HG02852 (cell line): Measurements from ENCODE around the gene SIL1.

Experiments
- ATAC-seq: cut with Tn5 transposase; IDR thresholded peaks from one replicate; pipeline ENCODE4 v1.9.1; 2021; ENCODE audit warnings: mild to moderate bottlenecking, moderate library complexity; ENCODE audit not compliant: unreplicated experiment

Gene SIL1

DNA sequence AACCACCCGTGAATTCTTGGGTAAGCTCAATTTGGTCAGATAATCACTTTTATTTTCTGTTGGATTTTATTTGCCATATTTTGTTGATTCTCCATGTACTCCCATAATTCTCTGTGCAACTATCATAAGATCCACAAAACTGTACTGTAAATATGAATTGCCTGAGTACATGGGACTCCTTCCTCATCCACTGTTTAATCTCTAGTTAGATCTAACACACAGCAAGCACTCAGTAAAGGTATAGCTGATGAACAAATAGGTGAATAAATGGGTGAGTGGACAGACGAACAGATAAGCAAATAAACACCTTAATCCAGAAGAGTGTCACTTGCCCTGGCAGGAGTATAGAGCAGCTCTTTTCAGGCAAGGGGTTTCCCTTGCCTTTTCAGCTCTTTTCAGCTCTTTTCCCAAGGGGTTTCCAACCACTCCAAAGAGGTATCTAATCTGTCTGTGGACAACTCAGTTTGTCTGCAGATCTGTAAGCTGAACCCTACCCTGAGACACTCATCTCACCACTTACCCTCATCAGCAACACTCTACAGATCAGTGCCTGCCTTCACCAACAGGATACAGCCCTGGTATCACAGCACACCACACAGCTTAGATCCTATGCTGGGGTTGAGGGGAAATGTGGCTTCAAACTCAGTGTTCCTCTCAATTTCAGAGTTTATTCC is 51.2 kb downstream of the SIL1 start:
- no peak for ATAC-seq

- no peak for ATAC-seq
Observed at GRCh38 chr5:139141446-139142204, 56.5 kb downstream of the SIL1 start.

DNA sequence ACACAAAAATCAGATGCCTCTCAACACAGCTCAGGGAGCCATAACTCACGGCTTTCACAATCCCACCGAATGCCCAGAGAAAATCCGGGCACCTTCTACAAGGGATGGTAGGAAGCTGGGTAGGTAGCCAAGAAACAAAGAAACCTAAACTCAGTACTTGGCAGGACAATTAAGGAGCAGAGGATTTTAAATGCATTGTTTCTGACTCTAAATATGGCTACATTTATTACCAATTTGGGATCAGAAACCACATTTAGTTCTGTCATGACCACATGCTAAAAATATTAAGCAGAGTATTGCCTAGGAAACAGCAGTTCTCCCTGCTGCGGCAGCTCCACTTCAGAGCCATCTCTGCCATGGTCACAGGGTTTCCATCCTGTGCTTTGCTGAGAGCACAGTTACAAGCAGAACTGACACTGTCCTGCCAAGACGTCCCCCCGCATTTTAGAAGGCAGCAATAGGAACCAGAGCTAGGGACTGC is 57.5 kb downstream of the SIL1 start:
- ATAC-seq = no peak

- no peak for ATAC-seq
Observed at GRCh38 chr5:139138809-139139208, 59.4 kb downstream of the SIL1 start.

- no peak for ATAC-seq
Observed at GRCh38 chr5:139138109-139138508, 60.1 kb downstream of the SIL1 start.

DNA sequence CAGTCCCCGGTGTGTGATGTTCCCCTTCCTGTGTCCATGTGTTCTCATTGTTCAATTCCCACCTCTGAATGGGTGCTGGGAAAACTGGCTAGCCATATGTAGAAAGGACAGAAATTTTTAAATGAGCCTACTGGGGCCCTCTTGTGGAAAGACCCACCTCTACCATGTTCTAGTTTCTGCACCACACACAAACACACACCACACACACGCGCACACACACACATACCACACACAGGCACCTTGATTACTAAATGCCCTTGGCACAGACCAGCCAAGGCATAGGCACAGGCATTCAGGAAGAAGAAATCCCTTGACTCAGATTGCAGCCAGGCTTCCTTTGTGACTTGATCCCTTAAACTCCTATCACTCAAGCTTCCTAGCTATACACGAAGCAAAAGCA is 60.5 kb downstream of the SIL1 start:
- no peak for ATAC-seq

- no peak for ATAC-seq
Observed at GRCh38 chr5:139134906-139135305, 63.3 kb downstream of the SIL1 start.

- no peak for ATAC-seq
Observed at GRCh38 chr5:139133282-139133681, 64.9 kb downstream of the SIL1 start.

DNA sequence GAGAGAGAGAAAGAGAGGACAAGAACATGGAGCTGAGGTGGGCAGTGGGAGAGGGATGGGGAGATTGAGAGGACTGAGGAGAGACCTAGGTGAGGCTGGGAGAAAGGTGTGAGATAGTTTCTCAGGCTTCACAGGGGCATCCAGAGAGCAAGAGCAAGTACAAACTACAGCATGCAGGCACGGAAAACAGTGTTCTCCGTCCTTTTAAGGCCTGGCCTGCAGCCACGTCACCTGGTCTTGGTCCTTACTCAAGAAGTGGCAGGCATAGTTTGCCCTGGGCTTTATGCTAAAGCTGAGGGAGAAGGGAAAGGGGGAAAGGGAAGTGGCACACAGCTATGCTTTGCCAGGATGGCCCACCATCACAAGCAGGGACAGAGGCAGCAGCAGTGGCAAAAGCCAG is 65.7 kb downstream of the SIL1 start:
- no peak for ATAC-seq

DNA sequence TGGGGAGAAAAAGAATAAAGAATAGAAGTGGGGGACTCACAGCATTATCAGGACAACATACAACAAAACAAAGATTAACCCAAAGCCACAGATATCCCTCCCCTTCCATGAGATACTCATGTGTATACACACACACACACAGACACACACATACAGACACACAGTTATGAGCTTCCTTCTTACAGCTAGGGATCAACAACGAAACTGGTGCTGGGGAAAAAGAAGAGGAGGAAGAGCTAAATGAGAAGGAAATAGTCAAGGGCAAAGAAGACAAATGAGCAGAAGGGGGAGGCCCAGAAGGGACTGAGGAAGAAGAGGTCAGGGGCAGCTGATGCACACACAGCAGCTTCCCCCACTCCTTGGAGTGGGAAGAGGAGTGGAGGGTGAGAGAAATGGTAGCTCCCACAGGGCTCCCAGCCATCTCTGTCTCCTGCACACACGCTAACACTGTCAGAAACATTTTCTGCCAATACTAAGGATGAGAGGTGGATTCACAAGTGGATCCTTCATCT is 66.2 kb downstream of the SIL1 start:
- no peak for ATAC-seq

GRCh38 chr5:139131465-139131864 is 66.7 kb downstream of the SIL1 start:
- ATAC-seq = no peak

DNA sequence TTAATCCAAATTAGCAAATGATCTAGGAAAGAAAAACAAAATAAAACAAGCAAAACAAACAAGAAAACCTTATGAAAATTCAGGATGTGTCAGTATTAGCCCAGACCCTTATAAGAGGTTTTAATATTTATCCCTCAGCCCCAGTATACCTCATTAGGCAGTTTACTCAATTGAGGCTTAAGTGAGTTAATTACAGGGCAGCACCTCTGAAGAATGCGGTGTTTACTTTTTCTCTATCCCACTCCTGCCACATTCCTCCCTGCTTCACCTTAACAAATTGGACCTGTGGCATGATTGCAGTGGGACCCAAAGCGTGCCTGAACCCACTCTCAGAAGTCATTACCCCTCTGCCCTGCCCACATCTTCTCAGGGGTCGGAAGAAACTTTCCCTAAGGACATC is 67.1 kb downstream of the SIL1 start:
- ATAC-seq = no peak

GRCh38 chr5:139130214-139130613 is 68.0 kb downstream of the SIL1 start:
- ATAC-seq = no peak

DNA sequence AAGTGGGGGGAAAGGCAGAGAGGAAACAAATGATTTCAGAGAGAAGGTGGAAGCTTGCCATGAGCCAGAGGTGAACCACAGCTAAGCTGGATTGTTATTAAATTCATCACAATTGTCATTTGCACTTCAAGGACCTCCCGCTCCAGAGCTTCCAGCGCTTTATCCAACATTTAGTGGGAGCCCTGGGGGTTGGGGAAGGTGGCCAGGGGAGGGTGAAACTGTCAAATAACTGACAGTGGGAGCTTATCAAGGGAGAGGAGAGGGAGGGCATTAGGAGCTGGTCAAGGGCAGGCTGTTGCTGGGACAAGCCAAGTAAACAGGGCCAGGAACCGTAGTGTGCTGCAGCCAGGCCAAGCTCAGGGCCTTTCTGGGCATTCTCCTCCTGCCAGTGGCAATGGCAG is 71.5 kb downstream of the SIL1 start:
- no peak for ATAC-seq

DNA sequence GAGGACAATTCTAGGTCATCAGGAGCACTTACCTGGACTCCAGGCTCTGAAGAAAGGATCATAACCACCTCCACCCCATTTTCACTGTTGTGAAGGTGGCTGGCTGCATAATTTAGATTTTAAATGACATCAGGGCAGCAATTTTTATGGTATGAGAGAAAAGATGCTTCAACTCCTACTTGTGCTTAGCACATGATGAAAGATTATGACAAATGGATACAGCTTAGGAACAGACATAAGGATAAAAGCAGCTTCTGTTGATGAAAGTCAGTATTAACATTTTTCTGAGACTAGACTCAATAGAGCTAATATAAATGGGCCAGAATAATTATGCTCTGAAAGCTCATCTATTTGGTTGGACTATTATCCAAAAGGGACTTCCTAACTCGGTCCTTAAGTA is 72.2 kb downstream of the SIL1 start:
- ATAC-seq = no peak

DNA sequence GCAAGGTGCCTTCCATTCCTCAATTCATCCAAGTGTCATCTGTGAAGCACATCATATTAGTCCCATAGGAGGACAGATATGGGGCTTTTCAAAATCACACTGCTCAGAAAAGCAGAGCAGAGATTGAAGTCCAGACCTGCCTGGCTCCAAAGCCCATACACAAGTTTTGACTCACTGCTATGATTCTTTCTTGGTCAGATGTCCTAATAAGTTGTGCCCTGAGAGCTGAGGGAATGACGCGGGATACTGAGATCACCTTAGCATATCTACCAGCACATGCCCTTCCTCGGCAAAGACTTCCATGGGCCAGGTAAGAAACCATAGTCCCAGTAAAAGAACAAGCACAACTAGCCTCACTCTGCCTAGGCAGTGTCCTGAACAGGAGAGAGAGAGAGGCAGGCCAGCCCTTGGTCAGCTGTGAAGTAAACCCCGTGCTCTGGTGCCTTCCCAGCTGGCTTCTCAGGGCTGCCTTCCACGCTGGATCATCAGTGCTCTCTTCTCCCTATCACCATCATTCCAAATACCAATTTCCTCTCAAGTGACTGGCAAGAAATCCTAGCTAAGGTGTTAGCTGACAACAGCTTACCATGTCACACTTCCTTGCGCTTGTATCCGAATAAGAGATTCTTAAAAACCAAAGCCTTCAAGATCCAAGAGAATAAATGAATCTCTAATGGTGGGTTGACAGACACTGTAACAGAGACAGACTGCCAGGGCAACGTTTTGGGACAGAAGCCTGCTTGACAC is 73.2 kb downstream of the SIL1 start:
- no peak for ATAC-seq

DNA sequence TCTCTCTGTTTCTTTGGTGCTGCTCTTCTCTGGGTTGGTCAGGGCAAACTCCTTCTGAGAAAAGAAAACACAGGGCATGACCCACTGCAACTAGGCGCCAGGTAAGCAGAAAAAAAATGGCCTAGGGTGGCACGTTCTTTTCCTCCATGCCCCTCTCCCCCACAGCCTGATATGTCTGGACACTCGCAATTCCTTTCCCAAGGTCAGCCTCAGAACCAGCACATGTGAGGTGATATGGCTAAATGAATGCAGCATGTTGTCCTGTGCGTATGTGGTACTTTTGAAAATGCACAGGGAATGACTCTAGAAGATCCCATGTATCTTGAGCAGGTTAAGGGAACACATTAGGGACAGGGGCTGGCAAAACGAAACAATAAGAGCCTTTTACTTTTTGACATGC is 77.0 kb downstream of the SIL1 start:
- no peak for ATAC-seq

- ATAC-seq = no peak
Observed at GRCh38 chr5:139120521-139120920, 77.6 kb downstream of the SIL1 start.

DNA sequence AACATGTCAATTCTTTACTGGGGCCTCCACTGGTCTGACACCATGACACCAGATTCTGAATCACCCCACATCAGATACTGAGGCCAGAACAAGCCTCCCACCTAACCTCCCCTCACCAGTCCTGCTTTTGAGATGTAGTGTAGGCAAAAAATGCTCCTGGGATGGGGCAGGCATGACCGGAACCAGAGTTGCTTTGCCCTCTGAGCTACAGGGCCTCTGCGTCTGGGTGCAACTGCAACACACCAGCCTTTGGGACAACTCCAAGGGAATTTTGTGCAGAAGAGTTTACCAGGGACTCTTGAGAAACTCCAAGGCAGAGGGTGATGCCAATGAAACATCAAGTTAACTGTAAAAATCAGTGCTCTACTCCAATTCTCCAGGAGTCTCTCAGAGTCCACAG is 79.4 kb downstream of the SIL1 start:
- ATAC-seq = no peak

GRCh38 chr5:139117342-139117884 is 80.8 kb downstream of the SIL1 start:
- ATAC-seq = no peak

DNA sequence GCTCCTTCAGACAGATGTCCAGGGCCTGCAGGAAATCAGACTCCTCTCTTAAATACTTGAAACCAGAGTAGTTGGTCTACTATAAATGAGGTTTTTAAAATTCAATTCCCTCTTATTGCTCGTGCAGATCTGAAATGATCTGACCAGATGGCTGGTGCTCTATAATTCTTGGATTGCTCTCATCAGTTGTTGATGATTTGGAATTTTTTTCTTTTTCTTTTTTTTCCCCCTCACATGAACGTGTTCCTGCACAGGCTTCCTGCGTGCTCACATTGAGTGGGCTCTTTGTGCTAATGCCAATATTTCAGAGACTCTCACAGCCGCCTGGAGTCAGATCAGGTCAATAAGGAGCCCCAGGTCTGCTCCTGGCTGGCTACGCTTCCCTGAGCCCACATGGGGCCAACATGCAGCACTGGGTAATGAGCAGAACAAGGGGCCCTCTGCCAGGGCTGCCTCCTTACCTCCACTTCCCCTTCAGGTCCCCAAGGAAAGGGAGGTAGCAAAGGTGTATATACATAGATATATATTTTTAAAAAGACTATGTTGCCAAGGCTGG is 82.0 kb downstream of the SIL1 start:
- ATAC-seq = no peak
